GM21723 (cell line): ENCODE data around the gene PAIP2B.
"Not testable (repeated sequence)": the region's sequence is repeated elsewhere in the genome, so short reads cannot be mapped to it uniquely, and the experiment has no call there.

ENCODE experiments used
- ATAC-seq: cut with Tn5 transposase; IDR thresholded peaks from one replicate; pipeline ENCODE4 v1.9.1; 2021; ENCODE audit warnings: mild to moderate bottlenecking, moderate library complexity; ENCODE audit not compliant: unreplicated experiment

PAIP2B gene

DNA sequence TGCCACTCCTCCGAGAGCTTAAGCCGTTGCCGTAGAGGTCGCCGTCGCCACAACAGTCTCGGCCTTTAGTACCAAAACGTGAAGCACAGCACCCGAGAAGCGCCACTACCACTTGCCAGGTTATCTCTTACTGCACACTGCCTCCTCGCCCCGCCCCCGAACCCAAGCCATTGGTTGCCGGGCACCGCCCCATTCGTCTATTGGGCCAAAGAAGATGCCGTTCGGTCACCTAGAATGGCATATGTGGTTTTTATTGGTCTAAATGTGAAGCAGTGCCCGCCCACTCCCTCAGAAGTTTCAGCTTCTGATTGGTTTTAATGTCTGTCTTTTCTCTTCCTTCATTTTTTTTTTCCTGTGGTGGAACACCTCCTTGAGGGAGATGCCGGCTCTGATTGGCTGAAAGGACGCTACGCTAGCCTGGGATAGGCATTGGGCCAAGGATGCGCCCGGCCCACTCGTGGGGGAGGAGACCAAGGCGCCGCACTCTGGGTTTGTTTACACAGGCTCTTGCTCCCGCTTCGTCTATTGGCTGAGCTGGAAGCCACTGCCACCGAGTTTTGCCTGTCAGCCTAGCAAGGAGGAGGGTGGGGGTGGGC lies at the start of gene PAIP2B:
PAIP2B (minus strand) TSS at position 139 of the 596 bp plus-strand sequence. CDS start 24,514 bp downstream, outside the sequence.
- peak; percentile 95 for ATAC-seq

- ATAC-seq: peak; percentile 9
Measured at GRCh38 chr2:71275939-71276310, 49.0 kb upstream of the PAIP2B start.

DNA sequence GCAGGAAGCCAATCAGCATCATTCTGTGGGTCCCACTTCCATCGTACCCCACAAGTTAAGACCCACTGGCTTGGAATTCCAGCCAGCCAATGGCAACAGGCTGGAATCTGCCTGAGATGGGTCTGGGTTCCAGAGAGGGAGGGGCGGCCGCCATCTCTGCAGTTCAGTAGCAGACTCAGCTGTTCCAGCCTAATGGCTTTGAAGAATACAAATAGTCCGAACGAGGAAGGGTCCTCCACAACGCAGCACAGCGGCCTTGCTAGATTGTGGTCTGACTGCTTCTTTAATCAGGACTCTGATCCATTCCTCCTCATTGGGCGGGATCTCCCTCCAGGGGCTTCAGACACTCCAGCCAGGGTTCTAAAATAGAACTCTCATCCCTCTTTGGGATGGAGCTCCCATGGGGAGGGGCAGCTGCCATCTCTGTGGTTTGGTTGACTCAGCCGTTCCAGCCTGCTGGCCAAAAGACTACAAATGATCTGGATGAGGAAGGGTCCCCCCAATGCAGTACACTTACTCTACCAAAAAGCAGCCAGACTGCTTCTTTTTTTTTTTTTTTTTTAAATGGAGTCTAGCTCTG lies 42.7 kb upstream of the PAIP2B start:
- ATAC-seq: no peak

GRCh38 chr2:71263386-71263785 lies 36.5 kb upstream of the PAIP2B start:
- no peak for ATAC-seq

GRCh38 chr2:71261534-71261933 lies 34.6 kb upstream of the PAIP2B start:
- no peak for ATAC-seq

DNA sequence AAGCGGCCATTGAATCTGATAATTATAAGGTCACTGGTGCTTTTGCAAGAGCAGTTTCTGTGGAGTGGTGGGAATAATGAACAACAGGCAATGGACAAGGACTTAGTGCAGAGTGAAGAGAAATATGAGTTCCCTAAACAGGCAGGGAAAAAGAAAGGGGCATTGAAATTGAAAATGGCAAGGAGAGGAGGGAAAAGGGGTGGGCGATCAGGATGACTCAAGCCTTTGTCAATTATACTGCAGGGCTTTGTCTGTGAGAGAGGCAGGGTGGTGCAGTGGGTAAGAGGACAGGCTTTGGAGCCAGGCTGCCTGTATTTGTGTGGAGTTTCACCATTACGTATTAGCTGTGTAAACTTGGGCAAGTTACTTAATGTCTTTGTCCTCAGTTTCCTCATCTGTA lies 29.5 kb upstream of the PAIP2B start:
- no peak for ATAC-seq

- ATAC-seq: no peak
Measured at GRCh38 chr2:71254776-71255175, 27.9 kb upstream of the PAIP2B start.

- ATAC-seq: no peak
Measured at GRCh38 chr2:71254078-71254477, 27.2 kb upstream of the PAIP2B start.

GRCh38 chr2:71253476-71253875 lies 26.6 kb upstream of the PAIP2B start:
- no peak for ATAC-seq

- ATAC-seq: no peak
Measured at GRCh38 chr2:71252862-71253261, 26.0 kb upstream of the PAIP2B start.

- ATAC-seq: no peak
Measured at GRCh38 chr2:71250935-71251334, 24.0 kb upstream of the PAIP2B start.

- no peak for ATAC-seq
Measured at GRCh38 chr2:71244302-71244660, 17.4 kb upstream of the PAIP2B start.

DNA sequence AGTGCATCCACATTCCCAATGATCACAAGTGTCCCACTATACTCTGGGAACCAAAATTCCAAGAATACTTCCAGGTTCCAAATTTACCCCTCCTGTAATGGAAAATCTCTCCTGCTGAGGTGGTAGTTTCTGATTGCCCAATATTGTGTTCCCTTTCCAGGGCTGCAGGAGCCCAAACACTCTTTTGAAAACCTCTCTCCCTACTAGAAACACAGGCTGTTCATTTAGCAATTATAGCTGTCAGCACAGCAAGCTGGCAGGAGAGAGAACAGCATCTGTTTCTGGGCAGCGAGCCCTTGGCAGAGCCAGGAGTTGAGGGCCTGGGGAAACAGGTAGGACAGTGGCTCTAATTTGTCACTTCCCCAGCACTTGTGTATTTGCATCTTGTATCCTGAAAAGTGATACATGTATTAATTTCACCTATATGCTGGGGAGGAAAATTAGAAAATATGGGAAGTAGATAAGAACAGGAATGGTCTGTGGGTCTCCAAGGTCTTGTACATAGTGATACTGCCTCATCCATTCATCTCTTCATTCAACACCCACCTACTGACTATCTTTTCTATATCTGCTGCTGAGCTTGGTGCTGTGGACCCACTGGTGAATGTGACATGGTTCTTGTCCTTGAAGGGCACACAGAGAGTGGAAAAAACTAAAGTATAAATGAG lies 16.9 kb upstream of the PAIP2B start:
- ATAC-seq: no peak

DNA sequence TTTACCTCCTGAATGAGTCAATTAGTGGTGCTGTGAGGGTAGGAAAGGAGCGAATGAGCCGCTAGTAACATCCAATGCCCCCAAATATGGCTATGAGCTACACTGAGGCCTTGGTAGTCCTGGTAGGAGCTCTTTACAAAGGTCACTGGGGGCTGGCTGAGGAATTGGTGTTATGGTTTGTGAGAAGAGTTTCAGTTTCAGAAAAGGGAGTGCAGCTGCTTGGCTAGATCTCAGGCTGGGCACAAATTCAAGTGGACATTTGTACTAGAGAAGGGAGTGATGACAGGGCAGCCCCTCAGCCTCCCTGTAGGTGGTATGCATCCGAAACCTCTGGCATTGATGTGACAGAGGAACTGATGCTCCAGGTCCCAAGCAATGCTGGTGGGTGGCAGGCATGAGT lies 13.9 kb upstream of the PAIP2B start:
- ATAC-seq: no peak

DNA sequence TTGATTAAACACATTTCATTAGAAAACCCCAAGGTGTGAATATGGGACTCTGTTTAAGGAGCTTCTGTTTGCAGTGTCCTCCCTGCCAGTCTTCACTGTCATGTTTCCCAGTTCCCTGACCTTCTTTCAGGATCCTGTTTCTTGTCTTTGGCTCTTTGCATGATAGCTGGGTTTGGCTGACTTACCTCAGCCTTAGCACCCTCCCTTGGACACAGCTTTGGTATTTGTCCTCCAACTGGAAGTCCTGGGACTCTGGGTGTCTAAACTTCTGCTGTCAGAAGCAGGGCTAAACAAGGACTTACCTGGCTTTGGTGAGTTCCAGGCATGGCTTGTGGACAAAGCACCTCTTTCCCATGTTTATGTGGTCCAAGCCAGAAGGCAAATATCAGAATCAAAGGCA lies 11.2 kb upstream of the PAIP2B start:
- no peak for ATAC-seq

- ATAC-seq: no peak
Measured at GRCh38 chr2:71235930-71236587, 9.2 kb upstream of the PAIP2B start.

DNA sequence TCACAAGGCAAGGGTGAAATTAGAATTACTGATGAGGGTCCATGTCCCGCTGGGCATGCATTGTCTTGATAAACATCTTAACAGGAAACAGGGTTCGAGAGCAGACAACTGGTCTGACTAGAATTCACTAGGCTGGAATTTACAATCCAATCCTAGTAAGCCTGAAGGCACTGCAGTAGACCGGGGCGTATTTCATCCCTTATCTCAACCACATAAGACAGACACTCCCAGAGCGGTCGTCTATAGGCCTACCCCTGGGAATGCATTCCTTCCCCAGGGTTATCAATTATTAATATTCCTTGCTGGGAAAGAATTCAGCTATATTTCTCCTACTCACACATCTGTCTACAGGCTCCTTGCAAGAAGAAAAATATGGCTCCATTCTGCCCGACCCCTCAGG lies 6.2 kb upstream of the PAIP2B start:
- ATAC-seq: not testable (repeated sequence)

DNA sequence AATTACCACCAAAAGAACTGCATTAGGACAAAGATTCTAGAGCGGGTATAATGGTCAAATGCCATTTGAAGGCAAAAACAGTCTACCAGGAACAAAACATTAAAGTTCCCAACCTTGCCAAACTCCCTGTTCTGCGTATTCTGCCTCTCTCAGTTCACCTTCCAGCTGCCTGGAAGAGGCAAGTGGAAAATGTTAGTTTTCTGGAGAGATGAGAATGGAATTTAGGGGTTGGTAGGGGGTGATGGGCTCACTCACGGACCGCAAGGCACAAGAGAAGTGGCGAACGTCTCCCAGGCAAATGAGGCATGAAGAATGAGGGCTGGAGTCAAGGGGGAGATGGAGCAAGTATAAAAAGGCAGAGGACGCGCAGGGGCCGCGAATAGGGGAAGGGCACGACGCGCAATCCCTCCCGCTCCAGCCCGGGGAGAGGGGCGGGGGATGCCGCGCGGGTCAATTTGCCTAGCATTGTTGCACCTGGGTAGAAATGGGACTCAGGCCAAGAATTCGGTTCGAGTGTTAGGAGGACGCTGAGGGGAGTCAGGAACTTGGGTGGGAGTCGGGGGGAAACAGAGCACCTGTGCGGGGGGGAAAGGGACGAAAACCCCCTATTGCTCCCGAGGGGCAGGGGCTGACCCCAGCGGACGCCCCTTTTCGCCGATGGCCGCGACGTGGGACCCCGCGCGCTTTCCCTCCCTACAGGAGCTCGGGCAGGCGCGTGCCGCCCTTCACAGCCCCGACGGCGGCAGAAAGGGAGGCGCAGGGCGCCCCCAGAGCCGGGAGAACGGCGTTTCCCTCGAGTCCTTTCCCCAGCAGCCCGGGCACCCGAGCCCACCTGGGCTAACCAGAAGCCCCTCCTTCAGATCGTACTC lies 573 bp downstream of the PAIP2B start:
- peak; percentile 24 for ATAC-seq

DNA sequence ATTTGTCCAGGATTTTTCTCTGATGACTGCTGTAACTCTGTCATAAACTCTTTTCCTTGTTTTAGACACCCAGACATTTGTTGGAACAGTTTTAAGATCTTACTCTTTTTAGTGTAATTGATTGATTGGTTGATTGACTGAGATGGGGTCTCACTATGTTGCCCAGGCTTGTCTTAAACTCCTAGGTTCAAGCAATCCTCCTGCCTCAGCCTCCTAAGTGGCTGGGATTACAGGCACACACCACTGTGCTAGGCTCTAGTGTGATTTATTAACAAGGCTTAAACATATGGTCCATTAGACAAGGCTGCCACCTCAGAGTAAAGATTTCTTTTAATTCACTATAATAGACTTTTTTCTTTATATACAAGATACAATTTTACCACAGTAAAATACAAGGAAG lies 2.0 kb downstream of the PAIP2B start:
- ATAC-seq: no peak

DNA sequence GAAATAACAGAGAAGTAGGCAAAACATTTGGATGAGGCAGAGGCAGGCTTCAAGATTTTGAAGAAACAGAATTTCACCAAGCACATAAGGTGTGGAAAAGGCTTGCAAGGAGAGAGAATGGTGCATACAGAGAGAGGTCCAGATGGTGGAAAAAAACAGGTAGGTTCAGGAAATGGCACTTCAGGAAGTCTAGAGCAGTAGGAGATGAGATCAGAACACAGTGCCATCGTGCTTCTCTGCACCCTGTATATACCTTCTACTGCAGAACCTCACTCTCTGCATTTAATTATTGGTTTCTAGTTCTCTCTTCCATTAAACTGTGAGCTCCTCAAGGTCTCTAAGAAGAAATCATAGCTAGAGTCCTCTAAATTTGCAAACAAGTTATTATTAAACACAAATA lies 2.4 kb downstream of the PAIP2B start:
- no peak for ATAC-seq

- ATAC-seq: no peak
Measured at GRCh38 chr2:71223767-71224333, 3.1 kb downstream of the PAIP2B start.
